HG02571 (cell line): ENCODE data around the gene PRKAR2B.

Experiments used
- ATAC-seq: cut with Tn5 transposase; IDR thresholded peaks from one replicate; pipeline ENCODE4 v1.9.1; 2021; ENCODE audit warnings: mild to moderate bottlenecking, moderate library complexity; ENCODE audit not compliant: unreplicated experiment

The PRKAR2B gene

DNA sequence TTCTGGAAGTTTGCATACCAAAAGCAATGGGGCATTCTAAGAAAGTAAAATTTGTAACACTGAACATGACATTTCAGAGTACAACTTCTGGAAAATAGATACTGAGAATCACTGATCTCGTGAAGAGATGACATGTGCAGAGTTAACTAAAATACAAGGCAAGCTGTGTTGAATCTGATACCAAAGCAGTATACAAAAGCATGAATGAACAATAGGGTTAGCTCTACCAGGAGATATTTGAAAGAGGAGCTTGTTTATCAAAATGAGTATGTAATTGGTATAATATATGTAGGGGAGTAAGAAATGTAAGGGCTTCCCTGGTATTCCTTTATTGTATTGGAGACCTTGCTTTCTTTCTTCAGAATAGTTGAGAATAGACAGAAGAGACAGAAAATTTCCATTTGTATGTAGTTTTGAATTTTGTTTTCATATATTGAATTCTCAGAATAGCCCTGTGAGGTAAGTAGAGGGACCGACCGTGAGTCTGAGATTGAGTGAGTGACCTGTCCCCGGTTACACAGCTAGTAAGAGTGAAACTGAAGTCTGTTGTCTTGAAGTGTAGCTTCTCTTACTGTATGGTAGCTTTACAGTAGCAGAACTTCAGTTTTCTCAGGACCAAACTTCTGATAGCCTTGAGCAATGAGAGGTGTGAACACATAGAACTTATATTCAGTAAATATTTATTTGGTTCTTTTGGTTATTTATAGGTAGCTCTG is 129.3 kb downstream of the PRKAR2B start:
- no peak for ATAC-seq

DNA sequence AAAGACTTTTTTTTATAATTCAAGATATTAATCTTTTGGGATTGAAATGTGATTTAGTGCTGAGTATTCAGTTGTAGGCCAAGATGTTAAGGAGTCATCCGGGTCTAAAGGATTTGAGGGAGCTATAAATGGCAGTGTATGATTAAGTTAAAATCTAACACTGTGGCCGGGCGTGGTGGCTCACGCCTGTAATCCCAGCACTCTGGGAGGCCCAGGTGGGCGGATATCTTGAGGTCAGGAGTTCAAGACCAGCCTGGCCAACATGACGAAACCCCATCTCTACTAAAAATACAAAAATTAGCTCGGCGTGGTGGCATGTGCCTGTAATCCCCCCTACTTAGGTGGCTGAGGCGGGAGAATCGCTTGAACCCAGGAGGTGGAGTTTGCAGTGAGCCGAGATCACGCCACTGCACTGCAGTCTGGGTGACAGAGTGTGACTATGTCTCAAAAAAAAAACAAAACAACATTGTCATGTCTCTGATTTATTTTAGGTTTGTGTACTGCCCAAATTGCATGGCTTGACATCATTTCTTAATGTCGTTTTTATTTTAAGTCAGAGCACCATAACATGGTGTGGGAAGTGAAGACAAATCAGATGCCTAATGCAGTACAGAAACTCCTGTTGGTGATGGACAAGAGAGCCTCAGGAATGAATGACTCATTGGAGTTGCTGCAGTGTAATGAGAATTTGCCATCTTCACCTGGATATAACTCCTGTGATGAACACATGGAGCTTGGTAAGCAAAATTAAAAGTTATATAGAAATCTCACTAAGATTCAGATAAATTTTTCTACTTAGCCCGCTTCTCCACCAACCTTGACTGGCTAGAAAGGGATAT is 135.0 kb downstream of the PRKAR2B start:
- no peak for ATAC-seq

DNA sequence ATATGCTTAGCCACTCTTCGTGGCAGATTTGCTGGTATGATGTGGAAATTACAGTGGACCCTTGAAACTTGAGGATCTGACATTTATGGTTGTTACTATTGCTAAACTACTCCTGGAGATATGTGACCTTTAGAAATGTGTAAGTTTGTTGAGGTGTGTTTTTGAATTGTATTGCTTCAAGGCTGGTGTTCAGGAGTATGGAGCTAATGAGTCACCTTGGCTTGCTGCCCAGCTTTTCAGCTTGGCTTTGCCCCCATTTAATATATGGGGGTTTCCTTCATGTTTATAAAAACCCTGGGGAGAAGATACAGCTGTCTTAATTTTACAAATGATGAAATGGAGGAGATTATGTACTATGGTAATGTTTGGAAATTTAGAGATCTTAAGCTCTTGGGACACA is 135.9 kb downstream of the PRKAR2B start:
- no peak for ATAC-seq

DNA sequence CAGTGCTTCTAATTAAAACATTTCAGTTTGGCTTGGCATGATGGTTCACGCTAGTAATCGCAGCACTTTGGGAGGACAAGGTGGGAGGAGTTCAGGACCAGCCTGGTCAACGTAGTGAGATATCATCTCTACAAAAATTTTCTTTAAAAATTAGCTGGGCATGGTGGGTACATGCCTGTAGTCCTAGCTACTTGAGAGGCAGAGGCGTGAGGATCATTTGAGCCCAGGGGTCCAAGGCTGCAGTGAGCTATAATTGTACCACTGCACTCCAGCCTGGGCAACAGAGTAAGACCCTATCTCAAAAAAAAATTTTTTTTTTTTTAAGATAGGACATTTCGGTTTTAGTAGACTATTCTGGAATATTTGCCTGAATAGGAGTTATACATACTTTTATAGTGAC is 136.7 kb downstream of the PRKAR2B start:
- ATAC-seq = no peak

DNA sequence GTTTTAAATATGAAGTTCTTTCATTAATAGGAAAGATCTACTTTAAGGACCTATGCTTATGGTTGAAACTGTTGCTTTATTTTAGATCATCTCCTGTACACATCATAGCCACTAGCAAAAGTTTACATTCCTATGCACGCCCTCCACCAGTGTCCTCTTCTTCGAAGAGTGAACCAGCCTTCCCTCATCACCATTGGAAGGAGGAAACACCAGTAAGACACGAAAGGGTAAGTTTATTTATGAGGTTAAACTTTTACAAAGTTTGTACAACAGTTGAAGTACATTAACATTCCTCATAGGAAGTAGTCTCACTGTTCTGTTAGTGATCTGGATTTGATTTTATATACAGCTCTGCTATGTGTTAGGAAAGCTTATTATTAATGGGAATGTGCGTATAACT is 141.2 kb downstream of the PRKAR2B start:
- no peak for ATAC-seq

DNA sequence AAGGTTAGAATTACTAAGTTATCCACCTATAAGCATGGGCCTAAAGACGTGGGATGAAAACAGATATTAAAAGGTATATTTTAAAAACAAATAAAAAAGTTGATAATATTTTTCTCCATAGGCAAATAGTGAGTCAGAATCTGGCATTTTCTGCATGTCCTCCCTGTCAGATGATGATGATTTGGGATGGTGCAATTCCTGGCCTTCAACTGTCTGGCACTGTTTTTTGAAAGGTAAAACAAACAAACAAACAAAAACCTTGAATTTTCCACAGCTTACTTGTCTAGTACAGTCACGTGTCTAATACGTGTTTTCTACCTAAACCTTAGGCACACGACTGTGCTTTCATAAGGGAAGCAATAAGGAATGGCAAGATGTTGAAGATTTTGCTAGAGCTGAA is 141.7 kb downstream of the PRKAR2B start:
- no peak for ATAC-seq

DNA sequence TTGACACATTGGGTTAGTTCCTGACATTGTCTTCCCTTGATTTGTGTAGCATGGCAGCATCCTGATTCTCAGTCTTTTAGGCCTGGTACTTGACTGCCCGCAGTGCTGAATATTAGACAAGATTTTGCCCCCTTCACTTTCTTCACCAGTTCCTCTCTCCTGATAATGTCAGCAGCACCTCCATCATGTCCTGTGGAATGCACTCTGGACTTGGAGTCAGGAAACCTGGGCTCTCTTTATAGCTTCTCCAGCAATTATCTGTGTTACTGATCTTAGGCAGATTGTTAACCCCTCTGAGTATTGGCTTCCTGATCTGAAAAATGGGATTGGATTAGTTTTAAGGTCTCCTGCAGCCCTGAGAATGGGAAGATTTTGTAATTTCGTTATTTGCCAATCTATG is 143.3 kb downstream of the PRKAR2B start:
- ATAC-seq = no peak

DNA sequence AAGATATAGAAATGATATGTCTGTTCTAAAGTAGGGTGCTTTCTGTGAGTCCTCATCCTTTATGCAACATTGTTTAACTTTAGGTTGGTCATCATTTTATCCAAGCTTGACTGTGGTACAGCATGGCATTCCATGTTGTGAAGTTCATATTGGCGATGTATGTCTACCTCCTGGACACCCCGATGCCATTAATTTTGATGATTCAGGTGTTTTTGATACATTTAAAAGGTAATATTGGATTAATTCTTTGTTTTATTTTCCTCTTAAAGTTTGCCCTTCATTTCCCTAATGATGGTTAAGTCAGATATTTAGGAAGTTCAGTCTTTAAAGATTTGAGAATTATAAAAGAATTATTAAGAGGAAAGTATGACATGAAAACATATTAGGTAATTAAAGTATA is 145.6 kb downstream of the PRKAR2B start:
- ATAC-seq = no peak

DNA sequence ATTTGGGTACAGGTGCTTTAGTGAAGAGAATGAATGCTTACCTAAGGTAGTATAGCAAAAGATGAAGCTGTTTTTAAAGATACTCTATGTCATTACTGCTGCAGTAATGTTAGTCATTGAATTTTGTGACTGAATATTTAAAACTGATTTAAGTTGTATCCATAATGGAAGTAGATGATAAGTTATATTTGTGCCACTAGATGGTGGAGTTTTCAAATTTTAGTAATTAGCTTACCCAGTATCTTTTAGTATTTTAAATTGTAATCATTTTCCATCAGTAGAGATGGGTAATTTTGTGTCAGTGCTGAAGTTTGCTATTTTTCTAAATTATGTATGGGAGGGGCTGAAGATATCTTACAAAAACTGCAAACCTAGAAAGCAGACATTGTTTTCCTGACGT is 149.5 kb downstream of the PRKAR2B start:
- ATAC-seq = no peak

DNA sequence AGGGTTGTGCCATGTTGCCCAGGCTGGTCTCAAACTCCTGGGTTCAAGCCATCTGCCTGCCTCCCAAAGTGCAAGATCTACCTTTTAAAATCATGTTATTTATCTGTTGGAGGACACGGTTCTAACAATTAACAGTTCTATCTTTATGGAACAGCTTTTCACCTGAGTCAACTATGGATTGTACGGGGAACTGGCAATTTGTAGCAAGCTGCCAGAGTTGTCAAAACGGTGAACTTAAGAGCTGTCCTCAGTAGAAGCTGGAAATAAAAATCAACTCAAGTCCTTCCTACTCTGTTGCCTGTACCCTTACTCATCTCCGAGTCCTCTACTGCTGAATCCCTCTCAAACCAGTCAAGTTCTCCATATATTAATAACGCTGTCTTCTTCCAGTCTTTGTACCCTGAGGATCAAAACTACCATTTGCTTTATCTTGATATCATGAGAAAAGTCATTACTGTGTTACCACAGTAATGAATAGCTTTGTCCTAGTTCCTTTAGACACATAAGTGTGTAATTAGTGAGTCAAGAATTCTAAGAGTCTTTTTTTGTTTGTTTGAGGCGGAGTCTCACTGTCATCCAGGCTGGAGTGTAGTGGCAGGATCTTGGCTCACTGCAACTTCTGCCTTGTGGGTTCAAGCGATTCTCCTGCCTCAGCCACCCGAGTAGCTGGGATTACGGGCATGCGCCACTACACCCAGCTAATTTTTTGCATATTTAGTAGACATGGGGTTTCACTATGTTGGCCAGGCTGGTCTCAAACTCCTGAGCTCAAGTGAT is 152.5 kb downstream of the PRKAR2B start:
- no peak for ATAC-seq

DNA sequence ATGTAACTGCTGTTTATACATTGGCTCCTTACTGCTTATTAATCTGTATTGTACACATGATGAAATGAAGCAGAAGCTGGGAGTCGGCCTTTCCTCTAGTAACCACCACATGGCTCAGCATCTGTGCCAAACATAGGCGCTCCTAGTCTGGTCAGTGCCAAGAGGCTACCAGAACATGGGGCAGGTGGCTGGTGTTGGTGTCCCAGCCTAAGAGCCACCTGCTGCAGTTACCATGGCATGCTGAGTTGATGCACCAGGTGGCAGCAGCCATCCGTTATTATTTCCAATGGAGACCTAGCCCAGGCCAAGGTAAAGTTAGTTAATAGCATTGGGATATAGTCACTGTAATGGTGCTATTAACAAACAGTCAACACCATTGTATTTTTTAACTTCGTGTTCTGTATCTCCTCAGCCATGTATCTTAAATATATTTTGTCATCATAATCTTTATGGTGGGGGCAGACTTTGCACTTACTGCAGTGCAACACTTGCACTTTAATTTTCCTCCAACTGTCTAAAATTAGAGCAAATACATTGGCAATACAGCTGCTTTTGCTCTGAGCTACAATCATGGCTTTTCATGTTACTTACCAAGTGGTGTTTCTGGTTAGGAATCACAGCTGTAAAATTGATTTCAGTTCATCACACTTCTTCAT is 157.4 kb downstream of the PRKAR2B start:
- ATAC-seq = no peak

DNA sequence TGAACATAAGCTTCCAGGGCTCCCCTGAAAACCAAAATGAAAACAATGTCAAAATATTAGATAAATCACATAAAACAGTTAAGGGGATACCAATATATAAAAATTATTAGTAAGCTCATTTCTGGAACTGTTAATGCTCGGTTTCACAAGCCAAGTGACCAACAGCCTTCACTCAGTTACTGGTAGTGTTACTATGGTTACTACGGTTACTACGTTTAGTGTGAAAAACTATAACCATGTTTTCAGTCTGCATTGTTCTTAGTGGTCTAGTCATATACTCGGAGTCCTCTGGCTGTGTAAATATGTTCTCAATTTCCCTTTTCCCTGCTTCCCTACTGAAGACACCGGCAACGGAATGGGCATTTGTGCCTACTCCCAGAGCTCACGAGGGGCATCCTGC is 159.1 kb downstream of the PRKAR2B start:
- no peak for ATAC-seq

DNA sequence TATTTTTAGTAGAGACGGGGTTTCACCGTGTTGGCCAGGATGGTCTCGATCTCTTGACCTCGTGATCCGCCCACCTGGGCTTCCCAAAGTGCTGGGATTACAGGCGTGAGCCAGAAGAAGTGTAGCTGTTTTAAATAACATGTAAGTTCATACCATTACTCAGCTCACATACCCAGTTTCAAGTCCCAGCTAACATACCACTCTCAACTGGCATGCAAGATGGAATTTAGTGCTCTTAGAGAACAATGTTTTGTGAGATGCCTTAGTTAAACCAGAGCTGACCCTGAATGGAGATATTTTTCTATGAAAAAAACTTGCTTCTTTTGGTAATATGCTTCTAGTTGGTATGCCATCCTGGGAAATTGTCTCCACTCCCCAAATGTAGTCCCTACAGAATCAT is 161.6 kb downstream of the PRKAR2B start:
- no peak for ATAC-seq

DNA sequence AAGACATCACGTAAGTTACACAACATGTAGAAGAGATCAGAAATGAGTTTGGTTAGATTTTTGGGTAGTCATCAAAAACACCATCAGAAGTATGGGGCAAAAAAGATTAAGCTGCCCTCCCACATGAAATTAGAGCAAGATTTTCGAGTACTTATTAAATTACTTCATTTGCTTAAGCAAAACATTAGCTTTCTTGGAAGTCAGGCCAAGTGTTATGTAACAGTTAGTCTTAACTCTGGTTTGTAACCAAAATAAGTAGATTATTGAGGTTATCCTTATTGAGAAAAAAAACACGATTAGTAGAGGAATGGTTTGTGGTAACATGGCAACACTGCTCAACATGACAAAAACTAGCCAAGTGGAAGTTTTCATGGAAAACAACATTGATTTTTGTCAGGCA is 162.2 kb downstream of the PRKAR2B start:
- no peak for ATAC-seq

DNA sequence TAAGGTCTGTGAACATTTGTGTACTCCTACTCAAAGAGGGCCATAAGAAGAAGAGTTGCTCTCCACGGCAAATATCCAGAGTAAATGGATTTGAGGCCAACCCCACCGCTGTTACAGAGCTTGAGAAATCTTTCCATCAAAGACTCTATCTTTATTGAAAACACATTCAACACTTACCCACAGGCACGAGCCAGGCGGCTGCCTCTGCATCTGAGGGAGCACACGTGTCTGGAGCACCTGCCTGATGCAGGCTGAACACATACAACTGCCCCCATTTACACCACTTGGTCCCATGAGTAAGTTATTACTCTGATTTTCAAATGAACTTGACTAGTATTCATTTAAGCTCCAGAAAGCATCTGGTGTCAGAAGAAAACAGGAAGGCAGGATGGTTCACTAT is 163.0 kb downstream of the PRKAR2B start:
- ATAC-seq = no peak

DNA sequence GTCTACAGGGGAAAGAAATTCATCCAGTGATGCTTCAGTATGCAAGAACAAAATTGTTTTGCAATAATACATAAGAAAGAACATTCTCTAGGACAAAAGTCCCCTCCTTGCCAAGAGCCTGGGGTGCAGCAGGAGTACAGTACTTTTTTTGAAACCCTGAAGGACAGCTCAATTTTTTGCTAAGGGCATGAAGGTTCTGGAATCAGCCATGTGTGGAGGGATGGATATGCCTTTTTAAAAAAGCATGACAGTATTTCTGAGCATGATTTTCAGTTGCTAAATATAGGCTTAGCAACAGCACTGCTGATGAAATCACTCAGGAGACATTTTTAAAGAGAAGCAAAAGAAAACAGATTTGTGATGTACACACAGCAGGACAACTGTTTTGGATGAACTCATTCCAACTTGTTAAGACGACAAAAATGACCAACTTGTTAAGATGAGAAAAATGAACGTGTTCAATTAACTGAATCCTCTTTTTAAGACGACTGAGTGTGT is 163.6 kb downstream of the PRKAR2B start:
- no peak for ATAC-seq

DNA sequence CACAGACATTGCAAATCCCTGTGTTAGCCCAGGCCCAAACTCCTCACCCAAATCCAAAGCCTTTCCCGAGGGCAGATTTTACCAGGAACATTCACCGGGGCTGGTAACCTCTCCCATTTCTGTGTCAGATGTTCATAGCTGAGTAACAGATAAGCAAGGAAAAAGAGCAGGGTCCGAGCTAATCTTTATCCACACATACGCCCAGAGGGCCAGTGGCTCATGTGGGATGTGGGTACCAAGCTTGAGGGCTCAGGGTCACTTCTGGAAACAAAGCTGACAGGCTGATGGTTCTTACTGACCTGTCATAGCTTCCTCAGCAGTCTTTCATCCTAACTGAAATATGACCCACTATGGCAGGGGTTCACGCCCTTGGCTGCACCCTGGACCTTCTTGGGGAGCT is 164.1 kb downstream of the PRKAR2B start:
- no peak for ATAC-seq

DNA sequence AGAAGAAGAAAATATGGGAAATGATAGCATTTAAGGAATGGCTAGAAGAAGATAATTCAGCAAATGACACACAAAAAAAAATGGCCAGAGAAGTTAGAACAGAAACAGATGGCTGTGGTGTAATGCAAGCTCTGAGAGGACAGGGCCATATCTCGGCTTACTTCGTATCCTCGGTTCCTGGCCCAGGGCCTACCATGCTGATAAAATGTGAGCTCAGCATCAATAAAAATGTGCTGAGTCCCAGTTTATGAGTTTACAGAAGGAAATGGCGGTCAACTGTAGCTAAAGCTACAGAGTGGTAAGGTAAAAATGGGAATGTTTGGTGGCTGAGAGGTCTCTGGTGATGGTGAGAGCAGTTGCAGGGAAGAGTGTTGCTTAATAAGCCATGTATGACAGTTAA is 165.1 kb downstream of the PRKAR2B start:
- ATAC-seq = no peak

DNA sequence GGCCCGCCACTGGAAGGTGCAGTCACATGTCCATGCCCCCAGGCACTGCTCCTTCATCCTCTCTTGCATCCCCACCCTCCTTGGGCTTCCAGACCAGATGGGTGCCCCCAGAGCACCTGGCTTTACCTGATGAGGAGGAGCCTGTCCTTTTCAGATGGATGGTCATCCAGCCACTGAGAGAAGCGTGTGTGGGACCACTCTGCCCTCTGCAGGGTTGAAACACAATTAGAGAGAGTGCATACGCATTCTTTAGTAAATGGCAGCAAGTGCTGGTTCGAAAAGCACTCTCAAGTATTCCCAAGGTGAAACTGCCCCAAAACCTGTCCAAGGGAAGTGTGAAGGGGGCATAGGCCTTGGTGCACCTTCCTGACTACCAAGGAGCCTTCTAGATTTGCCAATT is 165.9 kb downstream of the PRKAR2B start:
- no peak for ATAC-seq
